Neutrophil (primary cell): ENCODE measurements around the gene SGCG.

ENCODE experiments used
- H3K27ac ChIP-seq: fragments of 200-600 bp; sonication (generic); 2 replicates; pipeline ENCODE4 v1.5.1; 2016; ENCODE audit warnings: mild to moderate bottlenecking, moderate library complexity
- H3K27me3 ChIP-seq: fragments of 200-600 bp; sonication (generic); 2 replicates; pipeline ENCODE4 v1.6.0; 2016; ENCODE audit warnings: mild to moderate bottlenecking
- H3K36me3 ChIP-seq: fragments of 200-600 bp; sonication (generic); 2 replicates; pipeline ENCODE4 v1.5.1; 2017
- H3K4me1 ChIP-seq, 2 experiments: fragments of 200-600 bp in 1 of 2; sonication (generic) in 1 of 2; 1 replicate in 1 of 2; 2 replicates in 1 of 2; pipeline versions ENCODE4 v1.5.1 to v1.6.1; 2013 to 2016; ENCODE audit warnings: low read depth in 1 of 2, low read length in 1 of 2, mild to moderate bottlenecking in 1 of 2, moderate library complexity in 1 of 2; ENCODE audit not compliant: control insufficient read depth in 1 of 2, insufficient read depth in 1 of 2
- H3K4me3 ChIP-seq, 2 experiments: fragments of 200-600 bp in 1 of 2; sonication (generic) in 1 of 2; 1 replicate in 1 of 2; 2 replicates in 1 of 2; pipeline ENCODE4 v1.5.1; 2013 to 2016; ENCODE audit warnings: low read depth in 1 of 2, low read length in 1 of 2, mild to moderate bottlenecking in 1 of 2, moderate library complexity in 1 of 2
- H3K9me3 ChIP-seq: fragments of 200-600 bp; sonication (generic); 2 replicates; pipeline ENCODE4 v1.5.1; 2016
- CTCF ChIP-seq: fragments of 200-600 bp; sonication (generic); IDR thresholded peaks from 2 replicates; pipeline ENCODE4 v1.5.1; 2016; ENCODE audit warnings: antibody characterized with exemption

SGCG gene

DNA sequence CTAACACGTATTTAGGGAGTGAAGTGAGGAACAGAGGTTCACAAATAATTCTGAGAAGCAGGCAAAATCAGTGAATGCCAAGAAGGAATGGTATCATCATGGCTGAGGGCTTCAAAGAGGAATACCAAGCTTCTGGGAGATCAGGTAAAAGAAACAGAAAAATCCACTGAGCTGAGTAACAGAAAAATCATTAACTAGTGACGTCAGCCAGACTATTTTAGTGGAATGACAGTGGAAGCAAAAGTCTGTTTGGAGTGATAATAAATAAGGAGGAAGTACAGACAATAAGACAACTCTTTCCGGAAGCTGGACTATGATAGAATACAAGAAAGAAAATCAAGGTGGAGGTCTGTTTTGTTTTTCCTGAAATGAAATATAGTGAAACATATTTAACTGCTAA is 169.2 kb downstream of the SGCG start:
- H3K4me3 ChIP-seq, result no peak overlapping the region
- H3K27me3 ChIP-seq, result no peaks in the 10 kb centered on the region
- no peaks in the 10 kb centered on the region for H3K9me3 ChIP-seq
- no peak overlapping the region for H3K27ac ChIP-seq
- no peaks in the 10 kb centered on the region for H3K4me1 ChIP-seq
- TF ChIP-seq CTCF, result no peak
- H3K36me3 ChIP-seq, result peaks cover 8% of the 10 kb centered on the region

DNA sequence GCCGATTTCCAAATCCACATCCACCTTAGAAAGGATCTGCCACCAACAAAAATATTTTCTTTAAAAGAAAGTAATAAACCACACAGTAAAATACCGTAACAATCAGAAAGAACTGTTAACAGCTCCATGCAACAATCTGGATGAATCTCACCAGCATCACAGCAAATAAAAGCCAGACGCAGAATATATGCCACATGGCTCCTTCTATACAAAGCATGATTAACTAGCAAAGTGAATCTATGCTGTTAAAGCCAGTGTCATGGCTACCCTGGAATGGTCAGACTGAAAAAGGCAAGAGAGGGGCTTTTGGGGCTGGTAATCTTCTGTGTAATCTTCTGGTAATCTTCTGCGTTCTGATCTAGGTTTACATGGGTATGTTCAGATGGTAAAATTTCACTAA is 171.4 kb downstream of the SGCG start:
- Histone ChIP-seq H3K27ac (no peak overlapping the region), H3K4me1 (no peaks in the 10 kb centered on the region), H3K36me3 (peaks cover 24% of the 10 kb centered on the region), H3K27me3 (no peaks in the 10 kb centered on the region), H3K9me3 (no peaks in the 10 kb centered on the region), H3K4me3 (no peak overlapping the region)
- TF ChIP-seq CTCF, result no peak

GRCh38 chr13:23354520-23354919 is 173.7 kb downstream of the SGCG start:
- Histone ChIP-seq H3K36me3 (peaks cover 24% of the 10 kb centered on the region), H3K27me3 (no peaks in the 10 kb centered on the region), H3K27ac (no peak overlapping the region), H3K4me1 (no peaks in the 10 kb centered on the region), H3K4me3 (no peak overlapping the region), H3K9me3 (no peaks in the 10 kb centered on the region)
- no peak for TF ChIP-seq CTCF

- H3K36me3 ChIP-seq, result peaks cover 30% of the 10 kb centered on the region
- H3K4me1 ChIP-seq, result no peaks in the 10 kb centered on the region
- H3K4me3 ChIP-seq, result no peak overlapping the region
- no peak for TF ChIP-seq CTCF
- H3K27me3 ChIP-seq, result no peaks in the 10 kb centered on the region
- H3K9me3 ChIP-seq, result no peaks in the 10 kb centered on the region
- H3K27ac ChIP-seq, result no peak overlapping the region
Observed at GRCh38 chr13:23356368-23356767, 175.6 kb downstream of the SGCG start.

DNA sequence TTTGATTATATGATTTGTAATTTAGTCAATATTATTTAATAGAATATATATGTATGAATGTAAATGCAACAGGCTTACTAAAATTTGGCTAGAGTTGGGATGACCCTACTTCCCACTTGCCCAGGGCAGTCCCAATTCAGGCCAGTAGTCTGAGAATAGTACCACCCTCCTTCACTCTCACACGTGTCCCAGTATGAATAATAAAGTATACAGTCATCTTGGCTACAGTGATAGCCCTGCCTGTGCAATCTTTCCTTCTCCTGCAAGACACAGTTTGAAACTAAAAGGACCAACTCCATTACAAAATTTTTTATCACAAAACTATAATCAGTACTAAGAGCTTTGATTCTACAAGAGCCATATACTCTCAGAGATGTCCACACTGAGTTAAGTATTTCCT is 176.6 kb downstream of the SGCG start:
- no peaks in the 10 kb centered on the region for H3K27me3 ChIP-seq
- H3K27ac ChIP-seq, result no peak overlapping the region
- no peaks in the 10 kb centered on the region for H3K4me1 ChIP-seq
- no peaks in the 10 kb centered on the region for H3K9me3 ChIP-seq
- no peak overlapping the region for H3K4me3 ChIP-seq
- TF ChIP-seq CTCF, result no peak
- H3K36me3 ChIP-seq, result peaks cover 30% of the 10 kb centered on the region

GRCh38 chr13:23359882-23360281 is 179.1 kb downstream of the SGCG start:
- peaks cover 36% of the 10 kb centered on the region for H3K36me3 ChIP-seq
- no peaks in the 10 kb centered on the region for H3K9me3 ChIP-seq
- no peak overlapping the region for H3K27ac ChIP-seq
- no peak overlapping the region for H3K4me3 ChIP-seq
- TF ChIP-seq CTCF, result no peak
- no peaks in the 10 kb centered on the region for H3K4me1 ChIP-seq
- no peaks in the 10 kb centered on the region for H3K27me3 ChIP-seq
